HG03108 (cell line): Measurements from ENCODE around the gene TSPAN16.
"Not testable (repeated sequence)": the region's sequence is repeated elsewhere in the genome, so short reads cannot be mapped to it uniquely, and the experiment has no call there.

Experiments
- ATAC-seq: cut with Tn5 transposase; IDR thresholded peaks from one replicate; pipeline ENCODE4 v1.9.1; 2021; ENCODE audit warnings: moderate library complexity; ENCODE audit not compliant: unreplicated experiment

The TSPAN16 gene

DNA sequence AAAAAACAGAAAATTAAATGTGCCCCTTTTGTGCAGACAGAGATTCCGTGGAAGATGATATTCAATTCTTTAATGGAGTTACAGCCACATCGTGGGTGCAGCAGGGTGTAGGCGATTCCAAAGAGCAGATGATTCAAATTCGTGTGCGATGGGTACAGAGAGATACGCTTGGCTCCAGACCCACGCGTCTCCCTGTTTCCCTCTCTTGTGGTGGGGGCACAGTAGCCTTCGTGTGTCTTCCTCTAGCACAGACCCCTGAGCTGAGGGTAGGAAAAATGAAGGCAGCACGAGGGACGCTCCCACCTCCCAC is 4.8 kb downstream of the TSPAN16 start:
- no peak for ATAC-seq

DNA sequence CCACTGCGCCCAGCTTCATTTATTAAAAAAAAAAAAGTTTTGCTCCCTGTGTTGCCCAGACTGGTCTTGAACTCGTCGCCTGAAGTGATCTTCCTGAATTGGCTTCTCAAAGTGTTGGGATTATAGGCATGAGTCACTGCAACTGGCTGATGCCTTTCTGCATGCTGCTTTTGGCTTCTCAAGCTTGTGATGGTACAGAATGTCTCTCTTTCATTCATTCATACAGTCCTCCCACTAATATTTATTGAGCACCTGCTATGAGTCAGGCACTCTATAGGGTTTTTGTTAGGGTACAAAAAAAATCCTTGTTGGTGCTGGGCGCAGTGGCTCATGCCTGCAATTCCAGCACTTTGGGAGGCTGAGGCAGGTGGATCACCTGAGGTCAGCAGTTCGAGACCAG is 9.0 kb downstream of the TSPAN16 start:
- ATAC-seq = no peak

DNA sequence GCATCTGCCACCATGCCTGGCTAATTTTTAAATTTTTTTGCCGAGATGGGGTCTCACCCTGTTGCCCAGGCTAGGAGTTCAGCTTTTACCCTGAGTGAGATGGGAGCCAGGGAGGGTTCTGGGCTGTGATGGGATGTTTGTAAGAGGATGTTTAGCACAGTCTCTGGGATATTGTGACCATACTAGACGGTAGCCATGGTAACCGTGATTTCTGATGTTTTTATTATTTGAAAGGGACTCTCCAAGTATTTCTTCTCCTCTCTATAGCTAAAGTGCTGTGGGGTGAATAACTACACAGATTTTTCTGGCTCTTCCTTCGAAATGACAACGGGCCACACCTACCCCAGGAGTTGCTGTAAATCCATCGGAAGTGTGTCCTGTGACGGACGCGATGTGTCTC is 10.4 kb downstream of the TSPAN16 start:
- no peak for ATAC-seq

DNA sequence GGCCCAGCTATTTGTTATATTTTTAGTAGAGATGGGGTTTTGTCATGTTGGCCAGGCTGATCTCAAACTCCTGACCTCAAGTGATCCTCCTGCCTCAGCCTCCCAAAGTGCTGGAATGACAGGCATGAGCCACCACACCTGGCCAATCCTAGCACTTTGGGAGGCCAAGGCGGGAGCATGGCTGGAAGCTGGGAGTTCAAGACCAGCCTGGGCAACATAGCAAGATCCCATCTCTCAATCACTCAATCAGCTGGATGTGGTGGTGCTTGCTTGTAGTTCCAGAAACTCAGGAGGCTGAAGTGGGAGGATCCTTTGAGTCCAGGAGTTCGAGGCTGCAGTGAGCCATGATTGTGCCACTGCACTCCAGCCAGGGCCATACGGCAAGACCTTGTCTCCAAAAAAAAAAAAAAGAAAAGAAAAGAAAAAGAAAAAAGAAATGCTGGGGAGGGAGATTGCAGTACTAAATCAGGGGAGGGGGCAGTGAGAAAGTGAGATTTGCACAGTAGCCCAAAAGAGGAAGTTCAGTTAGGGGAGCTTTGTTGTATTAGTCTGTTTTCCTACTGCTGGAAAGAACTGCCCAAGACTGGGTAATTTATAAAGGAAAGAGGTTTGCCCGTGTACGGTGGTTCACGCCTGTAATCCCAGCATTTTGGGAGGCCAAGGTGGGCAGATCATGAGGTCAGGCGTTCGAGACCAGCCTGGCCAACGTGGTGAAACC is 24.5 kb downstream of the TSPAN16 start:
- ATAC-seq = not testable (repeated sequence)

DNA sequence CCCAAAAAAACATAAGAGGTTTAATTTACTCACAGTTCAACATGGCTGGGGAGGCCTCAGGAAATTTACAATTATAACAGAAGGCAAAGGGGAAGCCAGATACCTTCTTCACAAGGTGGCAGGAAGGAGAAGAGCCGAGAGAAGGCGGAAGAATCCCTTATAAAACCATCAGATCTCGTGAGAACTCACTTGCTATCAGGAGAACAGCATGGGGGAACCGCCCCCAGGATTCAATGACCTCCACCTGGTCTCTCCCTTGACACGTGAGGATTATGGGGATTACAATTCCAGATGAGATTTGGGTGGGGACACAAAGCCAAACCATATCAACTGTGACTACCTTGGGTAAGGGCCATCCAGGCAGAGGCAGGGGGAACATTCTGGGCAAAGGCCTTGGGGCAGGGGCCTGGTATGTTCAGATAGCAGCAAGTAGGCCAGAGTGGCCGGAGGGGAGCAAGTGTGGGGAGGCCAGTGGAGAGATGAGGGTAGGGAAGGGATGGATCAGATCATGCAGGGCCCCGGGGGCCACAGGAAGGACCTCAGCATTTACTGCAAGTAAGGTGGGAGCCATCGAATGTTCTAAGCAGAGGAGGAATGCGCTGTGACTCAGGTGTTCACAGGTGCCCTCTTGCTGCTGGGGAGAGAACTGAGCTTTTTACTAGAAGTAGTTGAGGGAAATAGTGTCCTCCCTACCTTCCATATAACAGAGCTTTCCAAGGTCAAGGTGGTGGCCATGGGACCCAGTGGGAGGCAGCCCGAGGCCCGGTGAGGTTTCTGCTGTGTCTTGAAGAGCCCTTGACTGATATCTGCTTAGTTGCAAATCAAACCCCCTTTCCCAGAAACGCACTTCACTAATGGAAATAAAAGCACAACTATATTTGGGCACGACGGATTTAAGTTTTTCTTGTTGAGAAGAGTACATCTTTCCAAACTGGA is 25.5 kb downstream of the TSPAN16 start:
- no peak for ATAC-seq

DNA sequence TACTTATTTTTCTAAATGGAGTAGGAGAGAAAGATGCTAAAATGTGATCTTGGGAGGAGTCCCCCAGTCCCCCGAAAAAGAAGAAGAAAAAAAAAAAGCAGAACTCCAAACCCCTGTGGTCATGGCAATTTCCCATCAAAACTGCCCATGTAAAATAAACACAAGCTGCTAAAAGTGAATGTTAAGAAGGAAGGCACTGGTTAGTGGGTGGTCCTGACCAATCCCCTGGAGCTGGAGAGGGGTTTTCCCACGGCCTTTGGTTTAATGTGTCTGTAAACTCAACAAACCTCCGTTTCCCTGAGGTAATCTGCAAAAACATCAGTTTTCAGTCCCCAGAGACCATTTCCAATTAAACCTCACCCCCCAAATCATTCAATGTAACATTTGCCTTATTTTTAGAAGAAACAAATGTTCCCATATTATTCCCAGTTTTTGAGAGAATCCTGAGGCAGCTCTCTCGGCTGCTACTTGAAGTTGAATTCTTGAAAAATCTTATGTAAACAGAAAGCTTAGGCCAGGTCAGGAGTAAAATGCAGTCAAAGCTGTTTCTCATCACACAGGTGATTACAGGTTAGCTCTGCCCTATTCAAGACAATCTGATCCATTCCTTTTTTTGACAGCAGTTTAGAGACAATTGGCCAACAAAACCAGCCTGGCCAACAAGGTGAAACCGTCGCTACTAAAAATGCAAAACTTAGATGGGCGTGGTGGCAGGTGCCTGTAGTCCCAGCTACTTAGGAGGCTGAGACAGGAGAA is 26.5 kb downstream of the TSPAN16 start:
- no peak for ATAC-seq

DNA sequence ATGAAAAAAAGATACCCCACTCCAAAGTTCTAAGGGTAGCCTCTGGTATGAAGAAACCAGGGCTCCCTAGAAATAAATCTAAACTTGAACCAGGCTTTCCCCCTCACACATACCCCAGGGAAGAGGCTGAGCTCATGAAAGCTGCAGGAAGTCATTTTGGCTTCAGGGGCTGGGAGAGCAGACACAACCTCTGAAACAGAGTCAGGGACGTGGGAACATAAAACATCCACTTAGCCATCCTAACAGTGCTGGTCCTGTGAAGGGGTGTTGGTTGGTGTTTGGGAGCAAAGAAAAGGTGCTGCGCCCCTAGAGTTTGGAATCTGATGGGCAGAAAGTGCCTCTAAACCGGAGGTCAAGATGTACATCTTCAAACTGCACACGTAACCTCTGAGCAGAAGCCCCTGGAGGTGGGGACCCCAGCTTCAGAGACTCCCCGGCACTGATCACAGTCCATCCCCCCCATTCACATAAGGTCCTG is 27.7 kb downstream of the TSPAN16 start:
- ATAC-seq = no peak

DNA sequence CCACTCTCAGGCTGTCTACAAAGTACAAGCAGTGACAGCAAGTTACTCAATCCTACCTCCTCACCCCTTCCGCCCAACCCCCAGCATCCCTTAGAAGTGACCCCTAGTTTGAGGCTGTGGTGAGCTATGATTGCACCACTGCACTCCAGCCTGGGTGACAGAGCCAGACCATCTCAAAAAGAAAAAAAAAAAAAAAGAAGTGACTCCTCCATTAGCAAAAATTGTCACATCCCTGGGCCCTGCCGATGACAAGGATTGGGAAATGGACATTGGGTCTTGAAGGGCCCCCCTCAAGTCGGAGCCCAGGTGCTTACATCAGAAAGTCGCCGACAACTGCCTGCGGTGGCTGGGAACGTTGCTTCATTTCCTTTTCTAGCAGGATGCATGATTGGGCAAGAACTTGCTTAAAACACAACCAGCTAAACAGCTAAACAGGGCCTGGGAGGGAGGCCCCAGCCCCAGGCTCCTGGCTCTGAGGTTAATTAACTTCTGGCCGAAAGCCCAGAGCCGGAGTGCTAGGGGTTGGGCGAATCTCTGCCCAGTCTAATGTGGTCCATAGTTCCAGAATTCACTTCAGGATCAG is 28.2 kb downstream of the TSPAN16 start:
- ATAC-seq = peak; percentile 54

DNA sequence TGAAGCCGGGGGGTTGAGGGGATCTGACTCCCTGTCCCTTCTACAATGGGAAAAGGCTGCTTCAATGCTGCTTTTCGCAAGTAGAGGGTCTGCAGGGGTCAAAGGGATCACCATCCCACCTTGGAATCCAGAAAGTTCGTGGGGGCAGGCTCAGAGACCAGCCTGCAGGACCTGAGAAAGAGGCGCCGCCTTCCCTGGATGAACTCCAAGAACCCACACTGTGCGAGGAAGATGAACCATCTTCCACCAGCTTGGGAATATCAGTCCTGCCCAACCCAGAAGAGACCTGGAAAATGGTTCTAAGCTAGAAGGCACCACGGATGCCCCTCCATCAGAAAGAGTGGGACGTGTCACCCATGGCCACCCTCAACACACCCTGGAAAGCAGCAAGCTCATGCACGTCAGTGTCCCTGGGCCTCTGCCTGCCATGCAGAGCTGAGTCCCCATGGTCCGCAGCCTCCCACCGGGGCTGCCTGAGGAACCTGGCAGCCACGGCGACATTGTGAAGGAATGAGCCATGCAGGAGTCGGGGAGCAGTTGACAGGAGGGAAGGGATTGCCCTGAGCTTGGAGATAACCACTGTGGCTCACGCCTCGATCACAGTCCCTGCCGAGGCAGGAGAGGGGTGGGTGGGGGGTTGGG is 28.9 kb downstream of the TSPAN16 start:
- ATAC-seq = no peak

DNA sequence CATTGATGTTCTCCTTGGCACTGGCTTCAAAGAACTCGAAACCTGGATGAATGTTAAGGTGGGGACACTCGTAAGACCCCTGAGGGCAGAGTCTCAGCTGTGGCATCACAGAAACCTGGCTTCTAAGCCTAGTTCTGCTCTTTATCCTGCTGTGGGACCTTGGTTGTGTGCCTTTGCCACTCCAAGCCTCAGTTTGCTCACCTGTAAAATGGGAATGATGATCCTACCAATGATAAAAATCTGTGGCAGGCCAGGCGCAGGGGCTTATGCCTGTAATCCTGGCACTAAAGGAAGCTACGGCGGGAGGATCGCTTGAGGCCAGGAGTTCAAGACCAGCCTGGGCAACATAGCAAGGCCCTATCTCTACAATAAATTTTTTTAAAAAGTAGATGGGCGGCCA is 29.6 kb downstream of the TSPAN16 start:
- ATAC-seq = no peak

DNA sequence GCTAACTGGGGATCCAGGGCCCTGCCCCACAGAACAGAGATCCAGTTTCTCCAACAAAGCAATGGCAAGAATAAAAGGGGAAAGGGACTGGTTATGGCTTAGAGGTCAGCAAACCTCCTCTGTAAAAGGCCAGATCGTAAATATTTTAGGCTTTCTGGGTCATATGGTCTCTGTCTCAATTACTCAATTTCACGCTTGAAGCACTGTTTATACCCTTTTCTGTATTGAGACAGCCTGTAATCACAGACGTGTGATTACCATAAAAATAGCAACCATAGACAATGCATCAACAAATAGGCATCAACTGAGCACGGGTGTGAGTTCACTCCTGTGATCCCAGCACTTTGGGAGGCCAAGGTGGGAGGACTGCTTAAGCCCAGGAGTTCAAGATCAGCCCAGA is 34.2 kb downstream of the TSPAN16 start:
- ATAC-seq = no peak

DNA sequence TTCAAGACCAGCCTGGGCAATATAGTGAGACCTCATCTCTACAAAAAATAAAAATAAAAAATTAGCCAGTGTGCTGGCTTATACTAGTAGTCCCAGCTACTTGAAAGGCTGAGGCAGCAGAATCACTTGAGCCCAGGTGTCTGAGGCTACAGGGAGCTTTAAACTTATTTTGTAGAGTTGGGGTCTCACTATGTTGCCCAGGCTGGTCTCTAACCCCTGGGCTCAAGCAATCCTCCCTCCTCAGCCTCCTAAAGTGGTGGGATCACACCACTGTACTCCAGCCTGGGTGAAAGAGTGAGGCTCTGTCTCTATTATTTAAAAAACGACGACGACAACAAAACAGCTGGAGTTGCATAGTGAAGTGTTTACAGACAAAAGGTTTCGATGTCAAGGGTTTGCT is 35.5 kb downstream of the TSPAN16 start:
- no peak for ATAC-seq

DNA sequence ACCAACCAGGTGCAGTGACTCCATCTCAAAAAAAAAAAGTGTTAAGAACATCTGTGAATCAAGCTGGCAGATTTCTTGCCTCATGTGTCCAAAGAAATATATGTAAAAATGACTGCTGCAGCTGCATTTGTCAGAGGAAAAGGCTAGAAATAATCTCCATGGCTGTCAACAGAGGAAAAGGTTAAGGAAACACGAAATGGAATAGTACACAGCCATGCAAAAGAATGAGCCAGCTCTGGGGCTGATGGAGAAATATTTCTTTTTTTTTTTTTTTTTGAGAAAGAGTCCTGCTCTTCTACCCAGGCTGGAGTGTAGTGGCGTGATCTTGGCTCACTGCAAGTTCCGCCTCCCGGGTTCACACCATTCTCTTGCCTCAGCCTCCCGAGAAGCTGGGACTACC is 36.9 kb downstream of the TSPAN16 start:
- ATAC-seq = no peak

DNA sequence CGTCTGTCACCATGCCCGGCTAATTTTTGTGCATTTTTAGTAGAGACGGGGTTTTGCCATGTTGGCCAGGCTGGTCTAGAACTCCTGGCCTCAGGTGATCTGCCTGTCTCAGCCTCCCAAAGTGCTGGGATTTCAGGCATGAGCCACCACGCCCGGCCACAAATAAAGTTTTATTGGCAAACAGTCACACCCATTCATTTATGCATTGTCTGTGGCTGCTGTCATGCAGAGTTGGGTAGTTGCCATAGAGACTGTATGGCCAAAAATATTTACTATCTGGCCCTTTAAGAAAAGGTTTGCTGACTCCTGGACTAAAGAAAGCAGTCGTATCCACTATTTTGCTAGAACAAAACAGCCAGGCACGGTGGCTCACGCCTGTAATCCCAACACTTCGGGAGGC is 37.9 kb downstream of the TSPAN16 start:
- ATAC-seq = not testable (repeated sequence)

DNA sequence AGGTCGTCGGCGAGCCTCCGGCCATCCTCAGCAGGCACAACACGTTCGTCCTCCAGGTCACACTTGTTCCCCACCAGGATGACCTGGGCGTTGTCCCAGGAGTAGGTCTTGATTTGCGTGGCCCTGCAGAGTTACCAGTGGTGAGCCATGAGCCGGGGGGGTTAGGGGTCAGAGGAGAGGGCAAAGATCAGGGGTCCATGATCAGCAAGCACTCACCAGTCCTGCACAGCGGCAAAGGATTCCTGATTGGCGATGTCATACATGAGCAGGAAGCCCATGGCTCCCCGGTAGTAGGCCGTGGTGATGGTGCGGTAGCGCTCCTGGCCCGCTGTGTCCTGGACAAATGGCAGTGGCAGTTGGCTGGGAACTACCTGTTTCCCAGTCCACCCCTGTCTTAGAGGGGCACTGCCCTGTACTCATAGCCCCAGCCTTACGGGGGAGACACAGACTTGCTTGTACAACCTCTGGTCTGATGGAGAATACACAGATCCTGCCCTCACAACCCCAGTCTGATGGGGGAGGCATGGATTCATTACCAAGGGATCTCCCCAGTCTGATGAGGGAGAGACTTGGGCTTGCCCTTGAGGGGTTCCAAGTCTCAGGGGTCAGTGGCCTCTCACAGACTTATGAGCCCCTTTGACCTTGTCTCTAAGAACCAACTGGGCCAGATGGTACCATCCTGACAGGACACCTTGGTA is 39.6 kb downstream of the TSPAN16 start:
- no peak for ATAC-seq

DNA sequence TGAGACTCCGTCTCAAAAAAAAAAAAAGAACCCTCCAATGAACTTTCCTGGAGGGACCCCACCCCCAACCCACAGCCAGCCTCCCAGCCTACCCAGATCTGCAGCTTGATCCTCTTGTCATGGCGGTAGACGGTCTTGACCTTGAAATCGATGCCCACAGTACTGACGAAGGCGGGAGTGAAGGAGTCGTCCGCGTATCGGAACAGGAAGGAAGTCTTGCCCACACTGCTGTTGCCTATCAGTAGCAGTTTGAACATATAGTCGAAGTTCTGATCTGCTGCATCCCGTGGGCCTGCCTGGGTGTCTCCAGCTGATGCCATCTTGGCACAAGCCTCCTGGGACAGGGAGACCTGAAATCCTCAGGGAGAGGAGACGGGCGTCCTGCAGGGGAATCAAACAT is 41.1 kb downstream of the TSPAN16 start:
- no peak for ATAC-seq

DNA sequence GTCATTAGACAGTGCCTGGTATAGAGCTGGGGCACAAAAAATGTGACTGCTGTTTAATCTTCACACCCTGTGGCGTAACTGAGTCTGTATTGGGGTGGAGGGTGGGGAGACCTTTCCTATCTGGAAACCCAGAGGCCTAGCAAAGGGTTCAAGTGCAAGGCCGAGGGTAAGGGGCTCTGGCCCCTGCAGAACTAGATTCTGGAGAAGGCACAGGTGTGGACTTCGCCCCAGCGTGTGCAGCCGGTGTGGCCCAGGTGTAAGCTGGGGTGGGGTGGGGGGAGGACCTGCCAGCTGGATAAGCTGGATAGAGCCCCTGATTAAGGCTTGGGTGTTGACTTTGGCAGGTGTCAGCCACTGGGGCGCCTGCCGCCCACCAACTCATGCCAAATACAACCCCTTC is 42.2 kb downstream of the TSPAN16 start:
- ATAC-seq = no peak

DNA sequence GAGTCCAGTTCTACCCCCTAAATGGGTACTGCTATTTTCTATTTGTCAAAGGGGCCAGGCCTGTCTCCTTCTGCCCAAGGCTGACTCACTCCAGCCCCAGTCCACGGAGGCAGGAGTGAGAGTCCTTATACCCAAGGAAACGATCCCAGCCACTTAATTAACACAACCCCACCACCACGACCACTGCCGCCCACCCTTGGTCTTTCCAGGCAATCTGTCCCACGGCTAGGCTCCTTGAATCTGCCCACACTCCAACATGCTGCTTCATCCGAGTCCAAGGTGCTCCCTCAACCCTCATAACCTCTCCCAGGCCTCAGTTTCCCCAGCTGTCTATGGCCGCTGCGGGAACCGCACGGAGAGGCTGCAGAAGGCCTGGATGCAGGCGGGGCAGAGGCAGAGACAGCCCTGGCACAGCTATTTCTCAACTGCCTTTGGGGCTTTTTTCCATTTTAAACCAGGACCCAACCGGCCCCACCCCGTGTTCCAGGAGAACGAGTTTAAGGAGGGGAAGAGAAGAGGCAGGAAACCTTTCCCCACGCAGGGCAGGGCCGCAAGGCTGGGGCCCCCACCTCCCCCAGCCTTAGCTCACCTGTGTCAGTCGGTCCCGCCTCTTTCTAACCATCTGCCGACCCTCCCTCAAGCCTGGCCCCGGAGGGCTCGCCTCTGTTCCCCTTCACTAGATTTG is 42.8 kb downstream of the TSPAN16 start:
- ATAC-seq = no peak

DNA sequence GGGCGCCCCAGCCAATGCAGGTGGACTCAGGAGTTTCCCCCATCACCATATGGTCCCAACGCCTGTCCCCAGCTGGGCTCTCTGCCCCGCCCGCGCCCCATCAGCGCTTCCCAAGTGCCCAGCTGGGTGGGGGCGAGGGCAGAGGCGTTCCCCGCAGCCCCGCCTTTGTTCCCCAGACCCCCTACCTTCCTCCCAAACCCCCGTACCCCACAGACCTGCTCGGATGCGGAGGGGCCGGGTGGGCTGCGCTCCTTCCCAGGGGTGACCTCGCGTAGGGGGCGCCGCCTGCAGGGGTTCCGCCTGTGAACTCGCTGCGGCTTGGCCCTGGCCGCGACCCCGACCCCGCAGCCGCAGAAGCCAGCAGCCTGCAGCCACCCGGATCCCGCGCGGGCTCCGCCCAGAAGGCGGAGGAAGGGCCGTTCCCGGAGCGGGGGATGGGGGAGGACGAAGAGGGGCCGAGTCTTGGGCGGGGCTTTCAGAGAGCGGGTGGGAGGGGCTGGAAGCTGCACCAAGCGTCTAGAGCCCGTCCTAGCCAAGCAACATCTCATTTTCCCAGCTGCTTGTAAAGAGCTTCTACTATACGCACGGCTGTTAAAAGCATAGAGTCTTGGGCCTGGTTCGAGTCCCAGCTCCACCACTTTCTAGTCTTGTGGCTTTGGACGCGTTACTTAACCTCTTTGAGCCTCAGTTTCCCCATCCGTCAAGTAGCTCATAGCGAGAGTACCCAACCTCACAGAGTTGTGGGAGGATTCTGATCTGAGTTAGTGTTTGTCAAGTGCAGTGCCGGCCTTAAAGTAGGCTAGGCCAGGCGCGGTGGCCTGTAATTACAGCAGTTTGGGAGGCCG is 43.5 kb downstream of the TSPAN16 start, which contains the start of gene RAB3D:
Gene RAB3D, minus strand, starts transcription at position 404 of the 845 bp plus-strand sequence. CDS start 2,258 bp downstream, outside the sequence.
- peak; percentile 72 for ATAC-seq
